HEK293T (cell line): Measurements from ENCODE around the gene CDCP1.

Experiments
- ARNT ChIP-seq: fragments of 450-650 bp; IDR thresholded peaks from 2 replicates; pipeline ENCODE4 v1.6.1; 2017; ENCODE audit warnings: mild to moderate bottlenecking
- BHLHE40 ChIP-seq: fragments of 450-650 bp; IDR thresholded peaks from 2 replicates; pipeline ENCODE4 v1.6.1; 2016; ENCODE audit warnings: mild to moderate bottlenecking, moderate library complexity, borderline replicate concordance
- CTBP1 ChIP-seq: fragments of 450-650 bp; IDR thresholded peaks from 2 replicates; pipeline ENCODE4 v1.6.1; 2016; ENCODE audit warnings: borderline replicate concordance
- ELF4 ChIP-seq: fragments of 450-650 bp; IDR thresholded peaks from 2 replicates; pipeline ENCODE4 v1.6.1; 2017; ENCODE audit warnings: antibody characterized with exemption
- FOXA1 ChIP-seq: fragments of 450-650 bp; IDR thresholded peaks from 2 replicates; pipeline ENCODE4 v1.6.1; 2016; ENCODE audit warnings: mild to moderate bottlenecking
- FOXK2 ChIP-seq: fragments of 450-650 bp; IDR thresholded peaks from 2 replicates; pipeline ENCODE4 v1.6.1; 2016; ENCODE audit warnings: mild to moderate bottlenecking
- FOXM1 ChIP-seq: fragments of 450-650 bp; IDR thresholded peaks from 2 replicates; pipeline ENCODE4 v1.6.1; 2017; ENCODE audit warnings: mild to moderate bottlenecking, borderline replicate concordance
- HDGF ChIP-seq: fragments of 450-650 bp; IDR thresholded peaks from 2 replicates; pipeline ENCODE4 v1.6.1; 2017; ENCODE audit warnings: antibody characterized with exemption, borderline replicate concordance
- LEF1 ChIP-seq: fragments of 450-650 bp; IDR thresholded peaks from 2 replicates; pipeline ENCODE4 v1.6.1; 2017; ENCODE audit warnings: mild to moderate bottlenecking, borderline replicate concordance
- NFRKB ChIP-seq: fragments of 450-650 bp; IDR thresholded peaks from 2 replicates; pipeline ENCODE4 v1.6.1; 2016; ENCODE audit warnings: mild to moderate bottlenecking, moderate library complexity
- SP1 ChIP-seq: fragments of 450-650 bp; IDR thresholded peaks from 2 replicates; pipeline ENCODE4 v1.6.1; 2017
- SUZ12 ChIP-seq: fragments of 450-650 bp; IDR thresholded peaks from 2 replicates; pipeline ENCODE4 v1.6.1; 2016; ENCODE audit warnings: mild to moderate bottlenecking
- TARDBP ChIP-seq: fragments of 450-650 bp; IDR thresholded peaks from 2 replicates; pipeline ENCODE4 v1.6.1; 2016
- TF ChIP-seq, protein P1 (sequence below): fragments of 450-650 bp; IDR thresholded peaks from 2 replicates; pipeline ENCODE4 v1.6.1; 2016

DNA sequence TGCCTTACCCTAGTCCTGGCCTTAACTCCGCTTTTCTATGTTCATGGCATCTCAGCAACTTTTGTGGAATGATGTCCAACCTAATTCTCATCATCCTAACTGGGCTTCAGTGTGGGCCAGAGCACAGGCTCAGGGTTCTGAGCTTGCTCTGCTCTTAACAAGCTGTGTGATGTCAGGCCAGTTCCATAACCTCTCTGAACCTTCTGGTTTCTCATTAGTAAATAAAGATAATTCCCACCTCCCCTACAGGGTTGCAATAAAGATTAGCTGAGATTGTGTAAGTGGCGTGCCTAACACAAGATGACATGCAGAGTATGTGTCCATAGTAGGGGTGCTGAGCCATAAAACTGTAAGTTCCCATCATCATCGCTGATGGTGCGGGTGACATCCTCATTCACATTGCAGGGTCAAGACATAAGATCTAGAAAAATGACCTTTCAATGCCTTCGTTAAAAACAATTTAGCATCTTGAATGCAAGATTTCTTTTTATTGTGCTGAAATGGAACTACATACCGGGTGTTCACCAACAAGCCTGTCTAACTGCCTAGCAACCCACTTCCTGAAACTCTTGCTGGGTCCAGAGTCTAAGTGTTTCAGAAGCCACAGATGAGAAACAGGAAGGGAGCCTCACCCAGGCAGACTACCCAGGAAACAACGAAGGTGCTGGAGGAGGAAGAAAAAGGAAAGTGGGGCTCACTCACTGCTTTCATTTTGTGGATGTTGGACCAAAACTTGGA, 36.2 kb downstream of the CDCP1 start:
- TF ChIP-seq BHLHE40 (no peak), SUZ12 (no peak), ELF4 (no peak), SP1 (no peak), FOXA1 (no peak), CTBP1 (no peak), FOXK2 (no peak), ARNT (no peak), HDGF (no peak), FOXM1 (no peak), LEF1 (no peak), TARDBP (no peak), NFRKB (no peak)
- TF ChIP-seq, protein P1, sequence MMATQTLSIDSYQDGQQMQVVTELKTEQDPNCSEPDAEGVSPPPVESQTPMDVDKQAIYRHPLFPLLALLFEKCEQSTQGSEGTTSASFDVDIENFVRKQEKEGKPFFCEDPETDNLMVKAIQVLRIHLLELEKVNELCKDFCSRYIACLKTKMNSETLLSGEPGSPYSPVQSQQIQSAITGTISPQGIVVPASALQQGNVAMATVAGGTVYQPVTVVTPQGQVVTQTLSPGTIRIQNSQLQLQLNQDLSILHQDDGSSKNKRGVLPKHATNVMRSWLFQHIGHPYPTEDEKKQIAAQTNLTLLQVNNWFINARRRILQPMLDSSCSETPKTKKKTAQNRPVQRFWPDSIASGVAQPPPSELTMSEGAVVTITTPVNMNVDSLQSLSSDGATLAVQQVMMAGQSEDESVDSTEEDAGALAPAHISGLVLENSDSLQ = no peak
